Brain pericyte (primary cell): ENCODE measurements around the gene TOP3A.
A peak's percentile ranks its signal among the peaks of the same experiment; 100 is the strongest.
"Not testable (repeated sequence)": the region's sequence is repeated elsewhere in the genome, so short reads cannot be mapped to it uniquely, and the experiment has no call there.

Experiments used
- DNase-seq: peaks from one replicate; pipeline ENCODE4 v3.0.0-alpha.2; 2012; ENCODE audit warnings: low read depth, low spot score

Gene TOP3A, protein sequence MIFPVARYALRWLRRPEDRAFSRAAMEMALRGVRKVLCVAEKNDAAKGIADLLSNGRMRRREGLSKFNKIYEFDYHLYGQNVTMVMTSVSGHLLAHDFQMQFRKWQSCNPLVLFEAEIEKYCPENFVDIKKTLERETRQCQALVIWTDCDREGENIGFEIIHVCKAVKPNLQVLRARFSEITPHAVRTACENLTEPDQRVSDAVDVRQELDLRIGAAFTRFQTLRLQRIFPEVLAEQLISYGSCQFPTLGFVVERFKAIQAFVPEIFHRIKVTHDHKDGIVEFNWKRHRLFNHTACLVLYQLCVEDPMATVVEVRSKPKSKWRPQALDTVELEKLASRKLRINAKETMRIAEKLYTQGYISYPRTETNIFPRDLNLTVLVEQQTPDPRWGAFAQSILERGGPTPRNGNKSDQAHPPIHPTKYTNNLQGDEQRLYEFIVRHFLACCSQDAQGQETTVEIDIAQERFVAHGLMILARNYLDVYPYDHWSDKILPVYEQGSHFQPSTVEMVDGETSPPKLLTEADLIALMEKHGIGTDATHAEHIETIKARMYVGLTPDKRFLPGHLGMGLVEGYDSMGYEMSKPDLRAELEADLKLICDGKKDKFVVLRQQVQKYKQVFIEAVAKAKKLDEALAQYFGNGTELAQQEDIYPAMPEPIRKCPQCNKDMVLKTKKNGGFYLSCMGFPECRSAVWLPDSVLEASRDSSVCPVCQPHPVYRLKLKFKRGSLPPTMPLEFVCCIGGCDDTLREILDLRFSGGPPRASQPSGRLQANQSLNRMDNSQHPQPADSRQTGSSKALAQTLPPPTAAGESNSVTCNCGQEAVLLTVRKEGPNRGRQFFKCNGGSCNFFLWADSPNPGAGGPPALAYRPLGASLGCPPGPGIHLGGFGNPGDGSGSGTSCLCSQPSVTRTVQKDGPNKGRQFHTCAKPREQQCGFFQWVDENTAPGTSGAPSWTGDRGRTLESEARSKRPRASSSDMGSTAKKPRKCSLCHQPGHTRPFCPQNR

GRCh38 chr17:18314731-18315561 is at the start of gene TOP3A, which contains the start of gene SMCR8:
Gene TOP3A (minus strand): TSS chr17:18314994. CDS start chr17:18314778, 216 bp downstream.
Gene SMCR8 (plus strand): TSS chr17:18315293. CDS start chr17:18315790, 497 bp downstream.
- DNase-seq = peak; percentile 96

DNA sequence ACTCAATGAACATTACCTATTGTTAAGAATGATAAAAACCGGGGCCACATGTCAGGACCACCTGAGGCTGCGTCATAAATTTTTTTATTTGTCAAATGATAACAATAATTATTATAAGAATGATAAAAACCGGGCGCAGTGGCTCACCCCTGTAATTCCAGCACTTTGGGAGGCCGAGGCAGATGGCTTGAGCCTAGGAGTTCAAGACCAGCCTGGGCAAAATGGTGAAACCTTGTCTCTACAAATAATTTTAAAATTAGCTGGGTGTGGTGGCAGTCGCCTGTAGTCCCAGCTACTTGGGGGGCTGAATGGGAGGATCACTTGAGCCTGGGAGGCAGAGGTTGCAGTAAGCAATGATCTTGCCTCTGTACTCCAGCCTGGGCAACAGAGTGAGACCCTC is 49.4 kb upstream of the TOP3A start:
- DNase-seq = no peak

GRCh38 chr17:18363101-18364049 is 48.6 kb upstream of the TOP3A start, which contains the start of gene SHMT1:
Gene SHMT1 (minus strand): TSS chr17:18363550. CDS start chr17:18355981, 7,569 bp downstream.
- peak; percentile 52 for DNase-seq

- DNase-seq = no peak
Measured at GRCh38 chr17:18362698-18363100, 47.9 kb upstream of the TOP3A start.

DNA sequence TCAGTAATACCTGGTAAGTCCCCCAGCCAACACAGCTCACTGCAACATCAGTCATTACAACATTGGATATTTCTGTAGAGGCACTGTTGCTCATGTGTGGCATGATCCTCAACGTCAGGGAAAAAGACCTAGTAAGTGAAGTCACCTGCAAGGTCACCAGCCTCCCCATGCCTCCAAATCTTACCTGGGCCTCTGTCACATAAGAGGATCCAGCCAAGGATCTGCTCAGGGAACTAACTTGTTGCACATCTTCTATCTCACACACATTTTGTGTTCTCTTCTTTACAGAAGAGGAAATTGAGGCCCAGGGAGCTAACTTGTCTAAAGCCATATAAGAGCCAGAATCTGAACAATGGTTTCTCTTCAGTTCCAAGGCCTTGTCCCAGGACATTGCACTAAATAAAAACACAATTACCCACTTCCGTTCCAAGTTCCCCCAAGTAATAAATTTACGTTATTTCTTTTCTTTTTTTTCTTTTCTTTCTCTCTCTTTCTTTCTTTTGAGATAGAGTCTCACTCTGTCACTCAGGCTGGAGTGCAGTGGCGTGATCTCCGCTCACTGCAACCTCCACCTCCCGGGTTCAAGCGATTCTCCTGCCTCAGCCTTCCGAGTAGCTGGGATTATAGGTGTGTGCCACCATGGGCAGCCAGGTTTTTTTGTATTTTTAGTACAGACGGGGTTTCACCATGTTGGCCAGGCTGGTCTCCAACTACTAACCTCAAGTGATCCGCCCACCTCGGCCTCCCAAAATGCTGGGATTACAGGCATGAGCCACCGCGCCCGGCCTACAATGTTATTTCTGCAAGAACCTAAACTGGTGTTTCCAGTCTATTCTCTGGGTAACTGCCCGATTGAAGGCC is 47.3 kb upstream of the TOP3A start:
- DNase-seq = no peak

DNA sequence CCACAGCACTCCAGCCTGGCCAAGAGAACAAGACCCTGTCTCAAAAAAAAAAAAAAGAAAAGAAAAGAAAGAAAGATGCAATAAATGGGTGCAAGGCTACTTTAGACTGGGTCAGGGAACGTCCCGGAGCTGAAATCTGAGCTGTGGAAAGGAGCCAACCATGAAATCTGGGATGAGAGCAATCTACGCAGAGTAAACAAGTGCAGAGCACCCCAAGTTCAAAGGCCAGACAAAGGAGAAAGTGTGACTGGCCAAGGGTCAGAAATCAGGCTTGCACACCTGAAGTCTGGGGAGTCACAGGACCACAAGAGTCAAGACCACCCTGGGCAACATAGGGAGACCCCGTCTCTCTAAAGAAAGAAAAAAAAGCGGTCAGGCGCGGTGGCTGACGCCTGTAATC is 45.7 kb upstream of the TOP3A start:
- DNase-seq = no peak

DNA sequence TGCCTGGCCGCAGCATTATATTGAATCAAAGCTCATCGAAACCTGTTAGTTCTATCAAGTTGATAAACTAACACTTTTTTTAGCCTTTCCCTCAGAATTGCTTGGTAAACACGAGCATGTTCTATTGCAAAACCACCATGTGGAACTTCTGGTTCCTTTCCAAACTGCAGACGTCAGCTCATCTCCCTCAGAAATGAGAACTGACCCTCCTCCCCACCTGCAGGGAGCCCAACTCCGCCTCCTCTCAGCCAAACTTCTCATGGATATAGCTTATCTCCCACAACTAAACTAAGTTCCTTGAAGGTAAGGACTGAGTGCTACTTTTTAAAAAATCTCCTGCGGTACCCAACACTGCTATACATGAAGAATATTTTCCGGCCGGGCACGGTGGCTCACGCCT is 41.8 kb upstream of the TOP3A start:
- no peak for DNase-seq

DNA sequence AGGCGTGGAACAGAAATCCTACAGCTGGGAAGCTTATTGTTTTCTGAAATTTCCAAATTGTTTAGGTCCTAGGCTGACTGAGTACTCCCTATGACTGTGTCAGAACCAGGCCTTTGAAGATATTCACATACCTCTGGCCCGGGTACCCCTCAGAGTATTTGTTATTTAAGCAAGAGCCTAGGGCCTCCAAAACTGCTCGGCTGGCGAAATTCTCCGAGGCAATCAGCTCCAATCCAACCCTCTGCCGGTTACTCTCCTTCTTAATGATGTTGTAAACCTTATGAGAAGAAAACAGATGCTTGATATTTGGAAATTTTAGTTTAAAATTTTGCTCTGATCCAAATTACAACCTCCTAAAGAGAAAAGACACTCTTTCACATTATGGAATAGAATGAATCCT is 38.7 kb upstream of the TOP3A start:
- no peak for DNase-seq

- DNase-seq = no peak
Measured at GRCh38 chr17:18344021-18344420, 29.2 kb upstream of the TOP3A start.

DNA sequence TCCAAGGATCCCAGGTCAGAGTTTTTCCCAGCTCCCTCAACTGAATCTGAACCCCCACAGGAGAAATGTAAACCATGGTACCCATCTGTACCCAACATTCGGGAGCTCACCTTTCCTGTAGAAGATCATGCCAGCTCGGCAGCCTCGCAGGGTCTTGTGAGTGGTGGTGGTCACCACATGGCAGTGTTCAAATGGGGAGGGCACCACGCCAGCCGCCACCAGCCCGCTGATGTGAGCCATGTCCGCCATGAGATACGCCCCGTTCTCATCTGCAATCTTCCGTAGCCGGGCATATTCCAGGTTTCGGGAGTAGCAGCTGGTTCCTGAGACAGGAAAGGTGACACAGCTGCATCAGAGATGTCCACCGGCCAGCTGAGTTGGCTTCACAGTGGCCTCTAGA is 25.1 kb upstream of the TOP3A start:
- DNase-seq = no peak

DNA sequence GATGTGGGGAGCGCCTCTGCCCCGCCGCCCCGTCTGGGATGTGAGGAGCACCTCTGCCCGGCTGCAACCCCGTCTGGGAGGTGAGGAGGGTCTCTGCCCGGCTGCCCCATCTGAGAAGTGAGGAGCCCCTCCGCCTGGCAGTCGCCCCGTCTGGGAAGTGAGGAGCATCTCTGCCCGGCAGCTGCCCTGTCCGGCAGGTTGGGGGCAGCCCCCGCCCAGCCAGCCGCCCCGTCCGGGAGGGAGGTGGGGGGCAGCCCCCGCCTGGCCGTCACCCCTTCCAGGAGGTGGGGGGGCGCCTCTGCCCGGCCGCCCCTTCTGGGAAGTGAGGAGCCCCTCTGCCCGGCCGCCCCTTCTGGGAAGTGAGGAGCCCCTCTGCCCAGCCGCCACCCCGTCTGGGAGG is 23.4 kb upstream of the TOP3A start:
- DNase-seq = not testable (repeated sequence)

GRCh38 chr17:18332909-18333489 is 18.2 kb upstream of the TOP3A start:
- no peak for DNase-seq

GRCh38 chr17:18331879-18332278 is 17.1 kb upstream of the TOP3A start:
- no peak for DNase-seq

DNA sequence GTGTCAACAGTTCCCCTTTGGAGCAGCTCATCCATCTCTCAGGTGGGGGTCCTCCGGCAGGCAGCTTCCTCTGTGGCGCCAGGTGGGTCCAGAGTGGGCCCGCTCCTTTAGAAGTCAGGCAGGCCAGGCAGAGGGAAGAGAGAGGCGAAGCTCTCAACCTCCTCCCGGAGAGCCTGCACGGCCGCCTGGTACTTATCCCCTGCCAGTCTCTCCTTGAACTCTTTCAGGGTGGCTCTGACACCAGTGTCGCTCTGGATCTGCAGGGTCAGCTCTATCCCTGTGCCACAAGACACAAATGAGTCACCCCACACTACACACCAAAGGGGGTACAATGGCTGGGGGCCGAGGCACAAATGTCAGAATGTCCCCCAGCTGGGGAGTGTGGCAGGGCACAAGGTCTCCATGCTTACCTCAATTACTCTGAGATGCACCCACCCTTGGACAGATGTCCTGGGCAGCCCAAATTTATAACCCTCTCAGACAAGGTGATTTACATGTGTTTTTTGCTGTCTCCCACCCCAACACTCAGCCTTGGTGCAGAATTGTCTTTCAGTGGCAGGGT is 13.9 kb upstream of the TOP3A start:
- no peak for DNase-seq

- DNase-seq = no peak
Measured at GRCh38 chr17:18327556-18327955, 12.8 kb upstream of the TOP3A start.

DNA sequence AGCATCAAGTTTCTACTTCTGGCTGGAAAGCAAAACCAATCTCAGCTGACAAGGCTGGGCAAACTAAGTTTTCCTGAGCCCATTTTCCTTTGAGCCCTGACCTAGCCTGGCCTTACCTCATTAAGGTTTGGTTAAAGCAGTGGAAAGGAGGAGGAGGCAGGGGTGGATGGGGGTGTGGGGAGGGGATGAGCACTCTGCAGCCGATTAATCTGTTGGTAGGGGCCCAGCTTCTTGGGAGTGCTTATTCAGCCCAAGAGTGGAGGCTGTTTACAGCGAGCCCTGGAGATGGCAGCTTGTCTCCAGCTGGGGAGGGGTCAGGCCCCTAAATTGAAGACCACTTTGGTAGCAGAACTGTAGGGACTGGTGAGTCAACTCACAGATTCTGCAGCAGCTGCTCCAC is 12.3 kb upstream of the TOP3A start:
- DNase-seq = no peak

DNA sequence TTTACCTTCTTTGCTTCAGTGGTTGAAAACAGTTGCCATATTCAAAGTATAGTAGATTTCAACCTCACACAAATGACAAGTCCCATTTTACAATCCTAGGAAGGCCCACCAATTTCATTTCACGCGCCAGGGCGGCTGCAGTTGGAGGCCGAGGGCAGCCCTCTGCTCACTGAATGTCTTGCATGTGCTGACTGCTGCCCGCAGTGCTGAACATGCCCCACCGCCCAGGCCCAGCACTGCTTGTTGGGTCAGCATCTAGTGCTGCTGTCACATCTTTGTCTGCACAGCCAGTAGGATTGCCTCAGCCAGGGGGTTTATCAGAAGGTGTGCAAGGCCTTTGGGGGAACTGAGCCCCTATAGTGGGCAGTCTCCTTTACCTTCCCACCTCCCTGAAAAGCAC is 11.8 kb upstream of the TOP3A start:
- DNase-seq = no peak

- DNase-seq = no peak
Measured at GRCh38 chr17:18326039-18326438, 11.2 kb upstream of the TOP3A start.
